HepG2 (cell line): ENCODE data around the gene TSSK3. TPM values are rescaled to one million over a fixed set of nuclear protein-coding genes. Genes with fewer than 3 reads are reported as not detected.

ENCODE experiments used
- ARID3A ChIP-seq: IDR thresholded peaks from 2 replicates; pipeline ENCODE4 v1.6.1; 2012; ENCODE audit warnings: low read depth, low read length, improper control_type of control experiment
- GFI1 ChIP-seq: sonication (generic); formaldehyde crosslinking; IDR thresholded peaks from 2 replicates; pipeline ENCODE4 v1.5.0; 2020; ENCODE audit warnings: missing genetic modification reagents, mild to moderate bottlenecking, borderline replicate concordance
- GRHL1 ChIP-seq: sonication (generic); formaldehyde crosslinking; conservative IDR thresholded peaks from 2 replicates; pipeline ENCODE4 v1.8.0; 2022; ENCODE audit warnings: missing genetic modification reagents
- JARID2 ChIP-seq: sonication (generic); formaldehyde crosslinking; IDR thresholded peaks from 2 replicates; pipeline ENCODE4 v1.8.1; 2023; ENCODE audit warnings: missing genetic modification reagents, inconsistent platforms; ENCODE audit not compliant: insufficient replicate concordance
- JUN ChIP-seq: sonication (generic); formaldehyde crosslinking; IDR thresholded peaks from 2 replicates; pipeline ENCODE4 v1.4.0; 2020; ENCODE audit warnings: mild to moderate bottlenecking, missing genetic modification reagents
- MYC ChIP-seq: sonication (generic); formaldehyde crosslinking; IDR thresholded peaks from 2 replicates; pipeline ENCODE4 v1.9.0; 2021; ENCODE audit warnings: missing genetic modification reagents, borderline replicate concordance
- PLRG1 ChIP-seq: fragments of 450-650 bp; conservative IDR thresholded peaks from 2 replicates; pipeline ENCODE4 v1.6.1; 2016
- SATB2 ChIP-seq: sonication (generic); formaldehyde crosslinking; IDR thresholded peaks from 2 replicates; pipeline ENCODE4 v1.5.0; 2020; ENCODE audit warnings: missing genetic modification reagents
- TBX3 ChIP-seq: fragments of 450-650 bp; IDR thresholded peaks from 2 replicates; pipeline ENCODE4 v1.6.1; 2017; ENCODE audit warnings: antibody characterized with exemption, mild to moderate bottlenecking, inconsistent platforms, borderline replicate concordance
- ZBTB37 ChIP-seq: sonication (generic); formaldehyde crosslinking; IDR thresholded peaks from 2 replicates; pipeline ENCODE4 v1.4.0; 2020; ENCODE audit warnings: mild to moderate bottlenecking, missing genetic modification reagents
- ZBTB4 ChIP-seq: sonication (generic); formaldehyde crosslinking; IDR thresholded peaks from 2 replicates; pipeline ENCODE4 v1.4.0; 2020; ENCODE audit warnings: missing genetic modification reagents, mild to moderate bottlenecking, borderline replicate concordance
- ZFP62 ChIP-seq: sonication (generic); formaldehyde crosslinking; IDR thresholded peaks from 2 replicates; pipeline ENCODE4 v1.4.0; 2020; ENCODE audit warnings: missing genetic modification reagents
- ZMAT3 ChIP-seq: sonication (generic); formaldehyde crosslinking; conservative IDR thresholded peaks from 2 replicates; pipeline ENCODE4 v1.7.0; 2021; ENCODE audit warnings: missing genetic modification reagents
- ZNF749 ChIP-seq: sonication (generic); formaldehyde crosslinking; IDR thresholded peaks from 2 replicates; pipeline ENCODE4 v1.8.0; 2022; ENCODE audit warnings: mild to moderate bottlenecking, missing genetic modification reagents, moderate library complexity, borderline replicate concordance
- ZNF776 ChIP-seq: sonication (generic); formaldehyde crosslinking; IDR thresholded peaks from 2 replicates; pipeline ENCODE4 v1.4.0; 2020; ENCODE audit warnings: mild to moderate bottlenecking, missing genetic modification reagents
- ZNF792 ChIP-seq: IDR thresholded peaks from 2 replicates; pipeline ENCODE4 v1.6.1; 2016
- polyA plus RNA-seq, 8 experiments: library from polyadenylated mRNA; depleted of rRNA in 3 of 8; stranded (reverse) in 7 of 8; unstranded in 1 of 8; fragments of >200 nt; fragmentation: Illumina TruSeq in 4 of 8; extraction: Trizol in 4 of 8; gene quantifications; 2 replicates each; pipeline versions ENCODE4 v1.2.1 to v1.2.3, GENCODE V29; 2011 to 2016; ENCODE audit warnings: low read depth in 4 of 8, missing spikeins in 1 of 8, mixed read lengths in 1 of 8; ENCODE audit not compliant: insufficient read depth in 1 of 8
- total RNA-seq, 5 experiments: library from RNA; depleted of rRNA; stranded (reverse); fragments of >200 nt; fragmentation: Illumina TruSeq; extraction: Trizol; gene quantifications; 2 replicates each; pipeline ENCODE4 v1.2.3, GENCODE V29; 2016; ENCODE audit warnings: low read depth in 1 of 5

TSSK3 gene
- total and polyA plus RNA-seq, 2 of the 13 experiments (the other 11 are each of a cell fraction or from before 2014, with no cell fraction given) = 1.0 to 1.1 TPM

- TF ChIP-seq JARID2 (CRISPR knock-in tag) (no peak), JUN (no peak), ZNF792 (no peak), GRHL1 (CRISPR knock-in tag) (no peak), ZNF776 (CRISPR knock-in tag) (no peak; the same call in 1 of the 2 replicates), ZBTB4 (CRISPR knock-in tag) (peak; percentile 58; the same call in 1 of the 2 replicates), ZMAT3 (CRISPR knock-in tag) (no peak; the same call in 1 of the 2 replicates), MYC (CRISPR knock-in tag) (no peak), ZNF749 (CRISPR knock-in tag) (no peak), ARID3A (no peak), ZBTB37 (no peak), SATB2 (CRISPR knock-in tag) (no peak), PLRG1 (no peak), ZFP62 (CRISPR knock-in tag) (no peak), GFI1 (CRISPR knock-in tag) (no peak), TBX3 (no peak)
Measured at GRCh38 chr1:32351399-32352238, 10.7 kb upstream of the TSSK3 start (continued).
